A673 (cell line): ENCODE results near the gene USP32. TPM values are rescaled to one million over a fixed set of nuclear protein-coding genes. Genes with fewer than 3 reads are reported as not detected.

Experiments
- BruUV-seq: library from RNA; stranded (reverse); fragments of 400-500 nt; replicated peaks from 2 replicates; lab custom pipeline; 2021; lab: Mats Ljungman, UMichigan
- CTCF ChIA-PET: fragments of 300-600 bp; sonication (Branson Sonifier 250); formaldehyde crosslinking; loops from one replicate; lab custom pipeline; 2022; ENCODE audit warnings: antibody characterized with exemption; lab: Charles Lee
- POLR2A ChIA-PET: fragments of 300-600 bp; sonication (Branson Sonifier 250); formaldehyde crosslinking; loops from one replicate; lab custom pipeline; 2022; ENCODE audit warnings: antibody characterized with exemption; ENCODE audit not compliant: low non-redundant PET; lab: Charles Lee
- DNase-seq: peaks from one replicate; pipeline ENCODE4 v3.0.0-alpha.2; 2015; ENCODE audit warnings: low spot score
- H3K27ac ChIP-seq: fragments of 200-600 bp; sonication (generic); 2 replicates; pipeline ENCODE4 v1.5.1; 2016; ENCODE audit warnings: mixed run types, low read depth, mild to moderate bottlenecking, mixed read lengths, antibody characterized with exemption, low read length; ENCODE audit not compliant: poor library complexity, severe bottlenecking
- H3K27me3 ChIP-seq: fragments of 200-600 bp; sonication (generic); replicated peaks from 2 replicates; pipeline ENCODE4 v1.6.1; 2017; ENCODE audit warnings: mixed run types, low read depth, mild to moderate bottlenecking, mixed read lengths, antibody characterized with exemption, low read length; ENCODE audit not compliant: insufficient read depth, poor library complexity
- H3K36me3 ChIP-seq: fragments of 200-600 bp; sonication (generic); 2 replicates; pipeline ENCODE4 v1.6.1; 2016; ENCODE audit warnings: mixed run types, mild to moderate bottlenecking, mixed read lengths, antibody characterized with exemption, low read length; ENCODE audit not compliant: insufficient read depth, poor library complexity, severe bottlenecking
- H3K4me1 ChIP-seq: fragments of 200-600 bp; sonication (generic); 2 replicates; pipeline ENCODE4 v1.6.1; 2017; ENCODE audit warnings: mixed run types, mild to moderate bottlenecking, mixed read lengths, antibody characterized with exemption, low read length; ENCODE audit not compliant: insufficient read depth, poor library complexity, severe bottlenecking
- H3K4me3 ChIP-seq: fragments of 200-600 bp; sonication (generic); 2 replicates; pipeline ENCODE4 v1.5.1; 2016; ENCODE audit warnings: low read depth, mixed run types, mild to moderate bottlenecking, mixed read lengths, low read length; ENCODE audit not compliant: poor library complexity, severe bottlenecking
- H3K9me3 ChIP-seq: fragments of 200-600 bp; sonication (generic); 2 replicates; pipeline ENCODE4 v1.6.1; 2016; ENCODE audit warnings: mixed run types, low read depth, mild to moderate bottlenecking, mixed read lengths, antibody characterized with exemption, low read length; ENCODE audit not compliant: poor library complexity, severe bottlenecking
- EZH2 ChIP-seq: fragments of 200-600 bp; sonication (generic); IDR thresholded peaks from 2 replicates; pipeline ENCODE4 v1.6.1; 2017; ENCODE audit warnings: borderline replicate concordance, low read depth, mild to moderate bottlenecking, mixed read lengths, antibody characterized with exemption, low read length; ENCODE audit not compliant: poor library complexity, severe bottlenecking
- intact Hi-C: fragments of 100-400 bp; cut with micrococcal nuclease; formaldehyde crosslinking; loops from one replicate; pipeline ENCODE4 v1.10.0; 2022; ENCODE audit not compliant: unreplicated experiment
- total RNA-seq: library from RNA; stranded (reverse); gene quantifications from 2 replicates; pipeline ENCODE4 v1.2.3, GENCODE V29; 2021
- TF ChIP-seq, protein P1 (sequence below): fragments of 300-800, 200-600 bp; sonication (generic); conservative IDR thresholded peaks from 2 replicates; pipeline ENCODE4 v1.5.1; 2017; ENCODE audit warnings: low read depth, mild to moderate bottlenecking, antibody characterized with exemption, low read length, moderate library complexity, mixed read lengths

USP32 gene
- total RNA-seq, 1 experiment from 2014 or later = 54.8 TPM

GRCh38 chr17:60355663-60356594 lies 36.0 kb downstream of the USP32 start:
- no peak for DNase-seq
- no peak overlapping the region for H3K4me3 ChIP-seq
- H3K27me3 ChIP-seq = no peaks in the 10 kb centered on the region
- no peak overlapping the region for H3K27ac ChIP-seq
- POLR2A ChIA-PET = no interaction called here
- CTCF ChIA-PET = no interaction called here
- intact Hi-C loops = no loop called here
- H3K36me3 ChIP-seq = no peaks in the 10 kb centered on the region
- no peaks in the 10 kb centered on the region for H3K9me3 ChIP-seq
- no peak for TF ChIP-seq EZH2
- TF ChIP-seq, protein P1, sequence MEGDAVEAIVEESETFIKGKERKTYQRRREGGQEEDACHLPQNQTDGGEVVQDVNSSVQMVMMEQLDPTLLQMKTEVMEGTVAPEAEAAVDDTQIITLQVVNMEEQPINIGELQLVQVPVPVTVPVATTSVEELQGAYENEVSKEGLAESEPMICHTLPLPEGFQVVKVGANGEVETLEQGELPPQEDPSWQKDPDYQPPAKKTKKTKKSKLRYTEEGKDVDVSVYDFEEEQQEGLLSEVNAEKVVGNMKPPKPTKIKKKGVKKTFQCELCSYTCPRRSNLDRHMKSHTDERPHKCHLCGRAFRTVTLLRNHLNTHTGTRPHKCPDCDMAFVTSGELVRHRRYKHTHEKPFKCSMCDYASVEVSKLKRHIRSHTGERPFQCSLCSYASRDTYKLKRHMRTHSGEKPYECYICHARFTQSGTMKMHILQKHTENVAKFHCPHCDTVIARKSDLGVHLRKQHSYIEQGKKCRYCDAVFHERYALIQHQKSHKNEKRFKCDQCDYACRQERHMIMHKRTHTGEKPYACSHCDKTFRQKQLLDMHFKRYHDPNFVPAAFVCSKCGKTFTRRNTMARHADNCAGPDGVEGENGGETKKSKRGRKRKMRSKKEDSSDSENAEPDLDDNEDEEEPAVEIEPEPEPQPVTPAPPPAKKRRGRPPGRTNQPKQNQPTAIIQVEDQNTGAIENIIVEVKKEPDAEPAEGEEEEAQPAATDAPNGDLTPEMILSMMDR = no peak
- no TSS peak for BruUV-seq
- peaks cover 8% of the 10 kb centered on the region for H3K4me1 ChIP-seq

DNA sequence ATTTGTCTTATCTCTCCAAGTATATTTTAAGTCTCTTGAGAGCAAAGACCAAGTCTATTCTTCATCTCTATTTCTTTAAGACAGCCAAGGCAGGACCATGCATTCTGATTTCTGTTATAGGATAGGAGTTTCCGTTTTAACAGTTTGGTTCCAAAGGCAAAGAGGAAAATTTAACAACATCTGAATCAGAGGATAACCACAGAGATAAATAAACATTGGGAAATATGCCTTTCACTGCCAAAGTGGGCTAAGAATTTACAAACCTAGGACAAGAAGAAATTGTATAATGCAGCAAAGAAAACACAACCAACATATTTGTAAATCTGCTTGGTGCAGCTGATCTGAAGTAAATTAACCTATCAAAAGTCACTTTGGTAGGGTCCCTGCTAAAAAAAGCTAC lies 37.7 kb downstream of the USP32 start:
- H3K4me3 ChIP-seq = no peak overlapping the region
- peaks cover 8% of the 10 kb centered on the region for H3K4me1 ChIP-seq
- CTCF ChIA-PET = no interaction called here
- no peak for DNase-seq
- no peaks in the 10 kb centered on the region for H3K9me3 ChIP-seq
- no peak overlapping the region for H3K27ac ChIP-seq
- H3K36me3 ChIP-seq = no peaks in the 10 kb centered on the region
- no TSS peak for BruUV-seq
- H3K27me3 ChIP-seq = no peaks in the 10 kb centered on the region
- POLR2A ChIA-PET = no interaction called here
- intact Hi-C loops = no loop called here
- no peak for TF ChIP-seq EZH2
- TF ChIP-seq, protein P1 = no peak

- peaks cover 8% of the 10 kb centered on the region for H3K4me1 ChIP-seq
- no peak overlapping the region for H3K27ac ChIP-seq
- BruUV-seq = no TSS peak
- no peak for DNase-seq
- intact Hi-C loops = no loop called here
- H3K27me3 ChIP-seq = no peaks in the 10 kb centered on the region
- CTCF ChIA-PET = no interaction called here
- H3K4me3 ChIP-seq = no peak overlapping the region
- TF ChIP-seq, protein P1 = no peak
- TF ChIP-seq EZH2 = no peak
- POLR2A ChIA-PET = no interaction called here
- H3K9me3 ChIP-seq = no peaks in the 10 kb centered on the region
- no peaks in the 10 kb centered on the region for H3K36me3 ChIP-seq
Observed at GRCh38 chr17:60353773-60354172, 38.2 kb downstream of the USP32 start.
